SK-N-SH treated with all-trans-retinoic acid at 6 μM for 48 hours (cell line): Measurements from ENCODE around the gene STX10.

Experiments used
- ISL1 ChIP-seq: fragments of 250-450 bp; sonication (Bioruptor Pico); IDR thresholded peaks from 2 replicates; pipeline ENCODE4 v2.1.2; 2022; ENCODE audit warnings: mild to moderate bottlenecking, moderate library complexity
- PATZ1 ChIP-seq: fragments of 250-450 bp; sonication (Bioruptor Pico); IDR thresholded peaks from 2 replicates; pipeline ENCODE4 v1.8.0; 2020; ENCODE audit warnings: mild to moderate bottlenecking, moderate library complexity, borderline replicate concordance
- TCF4 ChIP-seq: fragments of 250-450 bp; sonication (Bioruptor Pico); IDR thresholded peaks from 2 replicates; pipeline ENCODE4 v1.8.0; 2021; ENCODE audit warnings: mild to moderate bottlenecking, moderate library complexity, borderline replicate concordance
- TOX ChIP-seq: fragments of 250-450 bp; sonication (Bioruptor Pico); IDR thresholded peaks from 2 replicates; pipeline ENCODE4 v1.8.0; 2021; ENCODE audit warnings: mild to moderate bottlenecking, moderate library complexity, borderline replicate concordance
- ZFP3 ChIP-seq: fragments of 250-450 bp; sonication (Bioruptor Pico); IDR thresholded peaks from 2 replicates; pipeline ENCODE4 v1.5.0; 2020; ENCODE audit warnings: mild to moderate bottlenecking, moderate library complexity
- ZFP30 ChIP-seq: fragments of 450-650 bp; formaldehyde crosslinking; IDR thresholded peaks from 2 replicates; pipeline ENCODE4 v1.5.0; 2022; ENCODE audit warnings: mild to moderate bottlenecking, moderate library complexity
- ZNF70 ChIP-seq: fragments of 450-650 bp; formaldehyde crosslinking; IDR thresholded peaks from 2 replicates; pipeline ENCODE4 v1.5.0; 2020; ENCODE audit warnings: mild to moderate bottlenecking, moderate library complexity
- ZNF8 ChIP-seq: fragments of 450-650 bp; formaldehyde crosslinking; IDR thresholded peaks from 2 replicates; pipeline ENCODE4 v1.5.0; 2020; ENCODE audit warnings: mild to moderate bottlenecking, moderate library complexity
- TF ChIP-seq, protein P1 (sequence below): fragments of 250-450 bp; sonication (Bioruptor Pico); IDR thresholded peaks from 2 replicates; pipeline ENCODE4 v1.5.1; 2020; ENCODE audit warnings: low read depth, mild to moderate bottlenecking, moderate library complexity

DNA sequence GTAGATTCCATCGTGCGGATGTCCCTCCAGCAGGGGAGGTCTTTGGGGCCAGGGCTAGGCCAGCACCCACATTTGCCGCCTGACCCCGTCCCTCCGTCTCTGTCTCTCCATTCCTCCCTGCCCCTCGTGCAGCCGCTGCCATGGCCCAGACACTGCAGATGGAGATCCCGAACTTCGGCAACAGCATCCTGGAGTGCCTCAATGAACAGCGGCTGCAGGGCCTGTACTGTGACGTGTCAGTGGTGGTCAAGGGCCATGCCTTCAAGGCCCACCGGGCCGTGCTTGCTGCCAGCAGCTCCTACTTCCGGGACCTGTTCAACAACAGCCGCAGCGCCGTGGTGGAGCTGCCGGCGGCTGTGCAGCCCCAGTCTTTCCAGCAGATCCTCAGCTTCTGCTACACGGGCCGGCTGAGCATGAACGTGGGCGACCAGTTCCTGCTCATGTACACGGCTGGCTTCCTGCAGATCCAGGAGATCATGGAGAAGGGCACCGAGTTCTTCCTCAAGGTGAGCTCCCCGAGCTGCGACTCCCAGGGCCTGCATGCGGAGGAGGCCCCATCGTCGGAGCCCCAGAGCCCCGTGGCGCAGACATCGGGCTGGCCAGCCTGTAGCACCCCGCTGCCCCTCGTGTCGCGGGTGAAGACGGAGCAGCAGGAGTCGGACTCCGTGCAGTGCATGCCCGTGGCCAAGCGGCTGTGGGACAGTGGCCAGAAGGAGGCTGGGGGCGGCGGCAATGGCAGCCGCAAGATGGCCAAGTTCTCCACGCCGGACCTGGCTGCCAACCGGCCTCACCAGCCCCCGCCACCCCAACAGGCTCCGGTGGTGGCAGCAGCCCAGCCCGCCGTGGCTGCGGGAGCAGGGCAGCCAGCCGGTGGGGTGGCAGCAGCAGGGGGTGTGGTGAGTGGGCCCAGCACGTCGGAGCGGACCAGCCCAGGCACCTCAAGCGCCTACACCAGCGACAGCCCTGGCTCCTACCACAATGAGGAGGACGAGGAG lies 14.8 kb downstream of the STX10 start:
- TF ChIP-seq ZFP3 (CRISPR knock-in tag) (no peak), ZNF70 (CRISPR knock-in tag) (no peak), ISL1 (CRISPR knock-in tag) (no peak), ZNF8 (CRISPR knock-in tag) (no peak), PATZ1 (CRISPR knock-in tag) (no peak), TOX (no peak), ZFP30 (CRISPR knock-in tag) (no peak), TCF4 (no peak)
- TF ChIP-seq, protein P1, sequence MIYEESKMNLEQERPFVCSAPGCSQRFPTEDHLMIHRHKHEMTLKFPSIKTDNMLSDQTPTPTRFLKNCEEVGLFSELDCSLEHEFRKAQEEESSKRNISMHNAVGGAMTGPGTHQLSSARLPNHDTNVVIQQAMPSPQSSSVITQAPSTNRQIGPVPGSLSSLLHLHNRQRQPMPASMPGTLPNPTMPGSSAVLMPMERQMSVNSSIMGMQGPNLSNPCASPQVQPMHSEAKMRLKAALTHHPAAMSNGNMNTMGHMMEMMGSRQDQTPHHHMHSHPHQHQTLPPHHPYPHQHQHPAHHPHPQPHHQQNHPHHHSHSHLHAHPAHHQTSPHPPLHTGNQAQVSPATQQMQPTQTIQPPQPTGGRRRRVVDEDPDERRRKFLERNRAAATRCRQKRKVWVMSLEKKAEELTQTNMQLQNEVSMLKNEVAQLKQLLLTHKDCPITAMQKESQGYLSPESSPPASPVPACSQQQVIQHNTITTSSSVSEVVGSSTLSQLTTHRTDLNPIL, result no peak
